T-helper 2 cell (primary cell): ENCODE results near the gene UBXN2A.

Experiments
- DNase-seq, 5 experiments: peaks; one replicate each; pipeline versions ENCODE4 v3.0.0 to v3.0.0-alpha.2; 2012 to 2022

UBXN2A gene

GRCh38 chr2:24046930-24047702 is 106.9 kb downstream of the UBXN2A start, which contains the start of gene WDCP:
Gene WDCP (minus strand): TSS chr2:24047391. CDS start chr2:24039494, 7,897 bp downstream.
- peak; percentile 82 to 99 (median 92) for DNase-seq

GRCh38 chr2:24047703-24048033 is 107.4 kb downstream of the UBXN2A start:
- DNase-seq: no peak

- peak in 1 of 5 experiments; percentile 22 for DNase-seq
Measured at GRCh38 chr2:24048769-24049484, 108.7 kb downstream of the UBXN2A start.

GRCh38 chr2:24049485-24050021 is 109.3 kb downstream of the UBXN2A start, which contains the start of gene FKBP1B:
Gene FKBP1B (plus strand): TSS chr2:24049741. CDS start chr2:24049850, 109 bp downstream.
- peak; percentile 25 to 66 (median 47) for DNase-seq

- DNase-seq: peak in 1 of 5 experiments; percentile 6
Measured at GRCh38 chr2:24050041-24050979, 110.0 kb downstream of the UBXN2A start.

GRCh38 chr2:24051833-24052232 is 111.6 kb downstream of the UBXN2A start:
- DNase-seq: no peak

GRCh38 chr2:24052951-24053350 is 112.7 kb downstream of the UBXN2A start:
- DNase-seq: no peak
